GM18858 (cell line): ENCODE data around the gene SMAD7.
"Not testable (repeated sequence)": the region's sequence is repeated elsewhere in the genome, so short reads cannot be mapped to it uniquely, and the experiment has no call there.

Experiments
- ATAC-seq: cut with Tn5 transposase; IDR thresholded peaks from one replicate; pipeline ENCODE4 v1.9.1; 2021; ENCODE audit not compliant: unreplicated experiment

SMAD7 gene

GRCh38 chr18:48882379-48882778 lies 68.4 kb downstream of the SMAD7 start:
- ATAC-seq, result no peak

GRCh38 chr18:48880931-48881330 lies 69.8 kb downstream of the SMAD7 start:
- no peak for ATAC-seq

- no peak for ATAC-seq
Observed at GRCh38 chr18:48879008-48879431, 71.7 kb downstream of the SMAD7 start.

GRCh38 chr18:48878471-48878870 lies 72.3 kb downstream of the SMAD7 start:
- no peak for ATAC-seq

GRCh38 chr18:48877941-48878340 lies 72.8 kb downstream of the SMAD7 start:
- ATAC-seq, result no peak

GRCh38 chr18:48876590-48876989 lies 74.2 kb downstream of the SMAD7 start:
- no peak for ATAC-seq

GRCh38 chr18:48875942-48876511 lies 74.7 kb downstream of the SMAD7 start:
- ATAC-seq, result no peak

GRCh38 chr18:48875314-48875941 lies 75.3 kb downstream of the SMAD7 start:
- no peak for ATAC-seq

GRCh38 chr18:48874701-48875162 lies 76.0 kb downstream of the SMAD7 start:
- ATAC-seq, result no peak

GRCh38 chr18:48874233-48874632 lies 76.5 kb downstream of the SMAD7 start:
- no peak for ATAC-seq

GRCh38 chr18:48872234-48873145 lies 78.3 kb downstream of the SMAD7 start:
- ATAC-seq, result no peak

- no peak for ATAC-seq
Observed at GRCh38 chr18:48871391-48872166, 79.2 kb downstream of the SMAD7 start.

- not testable (repeated sequence) for ATAC-seq
Observed at GRCh38 chr18:48870926-48871325, 79.8 kb downstream of the SMAD7 start.
